DND-41 (cell line): ENCODE data around the gene FBXL13.

ENCODE experiments used
- CTCF ChIP-seq: IDR thresholded peaks from 2 replicates; pipeline ENCODE4 v1.5.1; 2012; ENCODE audit warnings: borderline replicate concordance, low read length, moderate library complexity, mild to moderate bottlenecking; ENCODE audit not compliant: poor library complexity, severe bottlenecking; ENCODE audit errors: extremely low read depth
- EZH2 ChIP-seq: IDR thresholded peaks from 3 replicates; pipeline ENCODE4 v1.6.1; 2012; ENCODE audit warnings: borderline replicate concordance, low read depth, mild to moderate bottlenecking, moderate library complexity, low read length, inconsistent platforms; ENCODE audit not compliant: severe bottlenecking

- TF ChIP-seq EZH2 (no peak), CTCF (no peak)
Observed at GRCh38 chr7:102866535-102867215, 207.9 kb downstream of the FBXL13 start.
